Vagina (tissue), 2 donors: ENCODE data around the gene ARPC4.

Experiments used
- CTCF ChIP-seq, 3 experiments: fragments of 450-650 bp in 2 of 3; fragments of 200-600 bp in 1 of 3; sonication (generic) in 1 of 3; IDR thresholded peaks; one replicate each; pipeline ENCODE4 v1.5.1; 2017 to 2019; ENCODE audit warnings: antibody characterized with exemption in 3 of 3, mild to moderate bottlenecking in 2 of 3, moderate library complexity in 2 of 3
- POLR2A ChIP-seq, 2 donors: fragments of 450-650 bp; IDR thresholded peaks; one replicate each; pipeline ENCODE4 v1.6.1; 2017; ENCODE audit warnings: antibody characterized with exemption in 2 of 2, mild to moderate bottlenecking in 2 of 2, moderate library complexity in 2 of 2
- POLR2AphosphoS5 ChIP-seq, 2 donors: sonication (generic); formaldehyde crosslinking; IDR thresholded peaks; one replicate each; pipeline ENCODE4 v1.9.0; 2017; ENCODE audit warnings: antibody characterized with exemption in 2 of 2, mild to moderate bottlenecking in 2 of 2, low read depth in 1 of 2; ENCODE audit not compliant: insufficient read depth in 1 of 2

DNA sequence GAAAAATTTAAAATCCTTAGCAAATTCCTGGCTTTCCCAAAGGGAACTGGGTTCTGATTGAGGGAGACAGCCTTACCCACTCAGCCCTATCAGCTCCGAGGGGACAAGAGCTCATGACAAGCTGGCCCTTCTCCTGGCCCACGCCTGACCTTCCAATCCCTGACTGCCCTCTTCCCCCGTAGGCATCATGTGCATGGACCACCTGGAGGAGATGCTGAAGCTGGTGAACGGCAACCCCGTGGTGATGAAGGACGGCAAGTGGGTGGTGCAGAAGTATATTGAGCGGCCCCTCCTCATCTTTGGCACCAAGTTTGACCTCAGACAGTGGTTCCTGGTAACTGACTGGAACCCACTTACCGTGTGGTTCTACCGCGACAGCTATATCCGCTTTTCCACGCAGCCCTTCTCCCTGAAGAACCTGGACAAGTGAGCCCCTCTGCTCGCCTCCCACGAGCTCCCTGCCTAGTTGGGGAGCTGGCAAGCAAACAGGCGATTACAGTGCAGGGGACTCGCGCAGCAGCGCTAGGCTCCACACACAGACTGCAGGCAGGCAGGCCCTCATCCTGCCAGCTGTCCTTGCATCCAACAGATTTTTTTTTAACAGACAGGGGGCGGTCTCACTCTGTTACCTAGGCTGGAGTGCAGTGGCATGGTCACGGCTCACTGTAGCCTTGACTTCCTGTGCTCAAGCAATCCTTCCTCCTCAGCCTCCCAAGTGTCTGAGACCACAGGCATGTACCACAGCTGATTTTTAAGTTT is 34.1 kb downstream of the ARPC4 start:
- TF ChIP-seq POLR2AphosphoS5 (IDR thresholded peaks at IDR 0.05; ENCODE audit: insufficient read depth in 1 of 2, low read depth in 1 of 2) (no peak), CTCF (IDR thresholded peaks at IDR 0.05) (no peak), POLR2A (IDR thresholded peaks at IDR 0.05) (no peak)
